ENCODE measurements around the gene PBLD.

DNA sequence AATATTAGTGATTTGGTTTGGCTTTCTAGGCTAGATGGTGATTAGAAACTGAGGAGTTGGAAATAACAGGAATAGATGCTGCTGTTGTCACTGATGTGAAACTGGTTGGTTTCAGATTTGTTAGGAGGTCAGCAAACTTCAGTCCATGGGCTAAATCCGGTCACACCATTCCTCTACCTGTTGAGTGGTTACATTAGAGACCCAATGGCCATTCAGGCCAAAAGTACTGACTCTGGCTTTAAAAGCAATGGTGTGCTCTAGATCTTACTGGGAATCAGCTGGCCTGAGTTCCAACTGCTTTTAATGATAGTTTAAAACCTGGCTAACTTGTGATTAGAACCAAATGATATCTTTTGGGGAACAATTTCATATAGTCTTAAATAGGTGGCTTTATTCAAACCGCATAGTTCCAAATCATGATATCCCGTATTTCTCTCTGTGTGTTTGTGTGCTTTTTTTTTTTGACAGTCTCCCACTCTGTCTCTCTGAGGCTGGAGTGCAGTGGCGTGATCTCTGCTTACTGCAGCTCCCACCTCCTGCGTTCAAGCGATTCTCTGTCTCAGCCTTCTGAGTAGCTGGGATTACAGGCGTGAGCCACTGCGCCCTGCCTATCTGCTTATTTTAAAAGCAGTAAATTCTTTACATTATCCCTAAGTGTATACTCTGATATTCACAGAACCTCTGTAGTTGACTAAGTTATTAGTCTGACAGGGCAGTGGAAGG lies 7.8 kb upstream of the PBLD start:
- no peak for TF ChIP-seq POLR2A (IDR thresholded peaks at IDR 0.05)
- TF ChIP-seq, protein P1, sequence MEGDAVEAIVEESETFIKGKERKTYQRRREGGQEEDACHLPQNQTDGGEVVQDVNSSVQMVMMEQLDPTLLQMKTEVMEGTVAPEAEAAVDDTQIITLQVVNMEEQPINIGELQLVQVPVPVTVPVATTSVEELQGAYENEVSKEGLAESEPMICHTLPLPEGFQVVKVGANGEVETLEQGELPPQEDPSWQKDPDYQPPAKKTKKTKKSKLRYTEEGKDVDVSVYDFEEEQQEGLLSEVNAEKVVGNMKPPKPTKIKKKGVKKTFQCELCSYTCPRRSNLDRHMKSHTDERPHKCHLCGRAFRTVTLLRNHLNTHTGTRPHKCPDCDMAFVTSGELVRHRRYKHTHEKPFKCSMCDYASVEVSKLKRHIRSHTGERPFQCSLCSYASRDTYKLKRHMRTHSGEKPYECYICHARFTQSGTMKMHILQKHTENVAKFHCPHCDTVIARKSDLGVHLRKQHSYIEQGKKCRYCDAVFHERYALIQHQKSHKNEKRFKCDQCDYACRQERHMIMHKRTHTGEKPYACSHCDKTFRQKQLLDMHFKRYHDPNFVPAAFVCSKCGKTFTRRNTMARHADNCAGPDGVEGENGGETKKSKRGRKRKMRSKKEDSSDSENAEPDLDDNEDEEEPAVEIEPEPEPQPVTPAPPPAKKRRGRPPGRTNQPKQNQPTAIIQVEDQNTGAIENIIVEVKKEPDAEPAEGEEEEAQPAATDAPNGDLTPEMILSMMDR (IDR thresholded peaks at IDR 0.05), result no peak

Data from body of pancreas (tissue), 4 donors.